Dermis microvascular lymphatic vessel endothelial cell (primary cell): Measurements from ENCODE around the gene NOC4L. TPM values are rescaled to one million over a fixed set of nuclear protein-coding genes. Genes with fewer than 3 reads are reported as not detected.
"Not testable (repeated sequence)": the region's sequence is repeated elsewhere in the genome, so short reads cannot be mapped to it uniquely, and the experiment has no call there.

Experiments
- DNase-seq, 2 donors: peaks; one replicate each; pipeline versions ENCODE4 v3.0.0 to v3.0.0-alpha.2; 2010; ENCODE audit warnings: low read depth in 2 of 2
- total RNA-seq: library from RNA; depleted of rRNA; stranded (reverse); fragments of >200 nt; gene quantifications from 2 replicates; pipeline ENCODE4 v1.2.1, GENCODE V29; 2014

Gene NOC4L
- total RNA-seq, 1 donor from 2014 or later = 12.3 TPM

DNA sequence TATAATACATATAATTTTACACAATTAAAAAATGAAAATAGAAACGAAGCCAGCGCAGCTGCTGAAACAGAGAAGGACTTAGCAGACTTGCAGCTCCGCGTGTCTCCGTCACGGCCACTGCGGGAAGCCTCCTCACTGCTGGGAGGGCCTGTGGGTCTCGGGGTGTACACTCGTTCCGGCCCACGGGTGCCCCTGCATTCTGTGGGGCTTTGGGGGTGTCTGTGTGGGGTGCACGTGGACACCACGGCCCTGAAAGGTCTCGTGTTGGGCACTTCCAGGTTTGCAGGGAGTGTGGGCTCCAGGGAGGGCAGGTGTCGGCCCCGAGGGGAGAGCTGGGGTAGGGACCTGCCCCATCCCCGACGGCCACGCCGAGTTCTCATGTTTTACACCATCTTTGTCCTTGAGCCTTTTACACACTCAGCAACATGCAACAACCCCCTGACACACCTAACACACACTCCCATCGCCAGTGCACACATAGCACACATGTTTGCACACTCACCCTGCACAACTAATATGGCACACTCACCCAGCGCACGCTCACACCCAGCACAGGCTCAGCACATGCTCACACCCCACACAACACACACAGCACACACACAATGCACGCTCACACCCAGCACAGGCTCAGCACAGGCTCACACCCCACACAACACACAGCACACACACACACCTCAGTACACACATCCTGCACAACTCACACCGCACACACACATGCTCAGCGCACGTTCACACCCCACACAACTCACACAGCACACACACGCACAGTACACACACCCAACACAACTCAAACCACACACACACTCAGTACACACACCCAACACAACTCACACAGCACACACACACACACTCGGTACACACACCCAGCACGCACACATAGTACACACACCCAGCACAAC lies 36.6 kb downstream of the NOC4L start:
- DNase-seq = no peak

DNA sequence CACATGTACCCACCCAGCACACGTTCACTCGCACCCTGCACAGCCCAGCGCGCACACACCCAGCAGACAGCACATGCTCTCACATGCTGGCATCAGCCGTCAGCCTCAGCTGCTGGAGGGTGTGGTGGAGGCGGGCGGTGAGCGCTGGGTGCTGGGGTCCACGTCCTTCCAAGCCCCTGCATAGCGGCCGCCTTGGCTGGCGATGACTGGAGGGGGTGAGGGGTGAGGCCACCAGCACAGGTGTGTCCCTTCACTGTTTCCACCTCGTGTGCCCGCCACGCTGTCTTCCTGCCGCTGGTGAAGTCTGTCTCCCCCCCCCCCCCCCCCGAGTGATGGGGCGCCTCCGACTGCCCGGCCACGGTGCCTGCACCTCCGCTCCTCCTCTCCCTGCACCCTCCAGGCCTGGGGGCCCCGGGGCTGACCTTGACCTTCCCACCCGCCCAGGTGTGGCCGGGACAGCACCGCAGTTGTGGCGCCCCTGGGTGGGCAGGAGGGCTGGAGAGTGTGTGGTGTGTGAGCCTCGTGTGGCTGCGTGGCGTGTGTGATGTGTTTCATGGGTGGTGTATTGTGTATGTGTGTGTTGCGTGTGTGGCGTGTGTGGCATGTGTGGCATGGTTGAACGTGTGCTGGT lies 37.4 kb downstream of the NOC4L start:
- DNase-seq = no peak

DNA sequence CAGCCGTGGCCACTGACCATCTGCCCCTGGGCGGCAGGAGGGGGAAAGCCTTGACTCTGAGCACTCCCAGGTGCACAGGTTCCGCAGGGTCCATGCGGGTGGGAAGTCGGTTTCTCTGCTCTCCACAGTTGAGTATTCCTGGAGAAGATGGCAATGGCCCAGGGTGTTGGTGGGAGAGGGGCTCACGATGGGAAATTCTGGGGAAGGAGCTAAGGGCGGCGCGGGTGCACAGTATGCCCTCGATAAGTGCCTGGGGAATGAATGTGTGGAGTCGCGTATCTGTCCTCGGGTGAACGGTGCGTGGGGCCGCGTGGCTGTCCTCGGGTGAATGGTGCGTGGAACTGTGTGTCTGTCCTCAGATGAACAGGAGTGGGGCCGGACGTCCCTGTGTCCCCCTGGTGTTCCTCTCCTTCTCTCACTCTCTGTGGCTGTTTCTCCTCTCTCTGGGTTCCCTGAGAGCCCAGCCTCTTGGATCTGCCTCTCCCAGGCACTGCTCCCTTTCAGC lies 38.0 kb downstream of the NOC4L start:
- no peak for DNase-seq

GRCh38 chr12:132182711-132183365 lies 38.6 kb downstream of the NOC4L start:
- DNase-seq = no peak

- no peak for DNase-seq
These were observed 41.4 kb downstream of the NOC4L start for GRCh38 chr12:132185705-132186104.

DNA sequence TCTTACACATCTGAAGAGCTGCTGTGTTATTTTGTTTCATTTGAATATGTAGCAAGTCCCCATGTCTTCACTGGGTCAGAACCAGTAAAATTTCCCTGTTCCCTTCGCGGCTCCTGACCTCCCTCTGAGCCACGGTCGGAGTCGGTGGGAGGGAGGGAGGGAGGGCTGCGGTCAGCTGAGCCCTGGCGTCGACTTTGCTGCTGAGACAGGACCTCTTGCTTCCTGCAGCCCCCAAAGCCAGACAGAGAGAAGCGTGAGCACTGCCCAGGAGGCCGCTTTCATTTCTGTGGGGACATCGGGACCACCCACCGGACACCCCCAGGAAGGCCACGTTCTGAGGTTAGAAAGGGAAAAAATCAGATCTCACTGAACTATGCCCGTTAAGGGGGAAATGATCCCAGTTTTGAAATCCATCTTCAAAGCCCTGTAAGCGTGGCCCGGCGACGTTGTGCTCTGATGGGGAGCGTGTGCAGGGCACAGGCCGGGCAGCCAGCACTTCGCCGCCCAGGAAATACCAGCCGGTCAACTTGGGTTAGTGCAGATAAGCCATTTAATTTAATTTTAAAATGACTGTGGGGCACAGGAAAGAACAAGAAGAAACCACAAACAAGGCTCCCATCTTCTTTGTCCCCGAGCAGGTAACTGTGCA lies 42.1 kb downstream of the NOC4L start:
- no peak for DNase-seq

DNA sequence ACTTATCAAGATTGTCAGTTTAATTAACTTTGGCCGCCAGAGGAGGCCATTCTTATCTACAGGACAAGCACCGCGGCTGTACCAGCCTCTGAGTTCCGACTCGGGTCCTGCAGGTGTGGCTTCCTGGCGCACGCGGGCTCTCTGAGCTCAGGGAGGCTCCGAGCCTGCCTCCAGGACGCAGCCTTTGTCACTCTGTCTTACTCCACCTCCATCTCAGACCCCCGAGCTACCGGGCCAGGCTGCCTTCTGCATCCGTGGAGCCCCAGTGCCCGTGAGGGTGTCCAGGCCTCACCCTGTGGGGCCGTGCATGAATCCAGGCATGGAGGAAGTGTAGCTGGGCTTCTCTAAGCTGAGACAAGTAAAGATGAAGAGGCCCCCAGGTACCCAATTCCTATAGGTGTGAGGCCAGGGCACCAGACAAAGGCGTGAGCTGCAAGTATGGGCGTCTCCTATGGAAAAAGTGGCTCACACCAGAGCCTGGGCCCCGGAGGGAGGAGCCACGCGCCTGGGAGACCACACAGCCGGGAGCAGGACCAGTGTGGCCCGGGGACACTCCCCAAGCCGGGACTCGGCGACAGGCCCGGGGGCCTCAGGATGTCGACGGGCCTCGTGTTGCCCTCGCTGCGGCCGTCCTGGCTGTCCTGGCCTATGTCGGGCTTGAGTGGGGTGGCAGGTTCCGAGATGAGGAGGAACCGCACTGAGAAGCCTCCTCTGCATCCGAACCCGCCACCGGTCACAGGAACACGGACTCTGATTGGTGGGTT lies 42.8 kb downstream of the NOC4L start:
- DNase-seq = no peak

DNA sequence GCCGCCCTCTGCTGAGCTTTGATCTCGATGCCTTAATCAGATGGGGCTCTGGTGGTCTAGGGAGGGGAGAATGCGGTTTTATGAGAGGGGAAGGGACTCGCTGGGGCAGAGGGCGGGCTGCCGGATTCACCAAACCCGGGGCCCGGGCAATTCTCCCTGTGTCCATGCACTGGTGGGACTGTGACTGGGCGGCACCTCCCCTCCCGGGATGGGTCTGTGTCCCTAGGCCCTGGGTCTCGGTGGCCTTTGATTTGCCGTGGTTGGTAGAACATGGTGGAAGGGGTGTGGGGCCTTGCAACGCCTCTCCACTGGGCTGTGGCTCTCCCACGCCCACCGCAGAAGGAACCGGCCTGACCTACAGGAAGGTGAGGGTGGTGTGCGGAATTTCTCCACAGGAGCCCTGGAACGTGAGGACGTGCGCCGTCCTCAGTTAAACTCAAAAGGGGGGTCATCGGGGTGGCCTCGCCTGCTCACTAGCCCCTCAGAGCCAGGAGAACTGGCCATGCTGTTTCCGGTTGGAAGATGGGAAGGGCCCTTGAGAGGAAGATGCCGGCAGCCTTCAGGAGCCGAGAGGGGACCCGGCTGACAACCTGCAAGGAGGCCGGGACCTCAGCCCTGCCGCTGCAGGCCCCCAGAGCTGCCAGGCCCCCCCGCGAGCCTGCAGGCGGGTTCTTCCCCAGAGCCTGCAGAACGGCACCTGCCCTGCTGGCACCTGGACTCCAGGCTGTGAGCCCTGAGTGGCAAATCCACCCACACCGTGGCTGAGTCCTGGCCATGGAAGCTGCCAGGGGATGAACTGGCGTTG lies 43.6 kb downstream of the NOC4L start:
- no peak for DNase-seq

- no peak for DNase-seq
These were observed 44.2 kb downstream of the NOC4L start for GRCh38 chr12:132188451-132188901.

- DNase-seq = no peak
These were observed 44.7 kb downstream of the NOC4L start for GRCh38 chr12:132188916-132189325.

DNA sequence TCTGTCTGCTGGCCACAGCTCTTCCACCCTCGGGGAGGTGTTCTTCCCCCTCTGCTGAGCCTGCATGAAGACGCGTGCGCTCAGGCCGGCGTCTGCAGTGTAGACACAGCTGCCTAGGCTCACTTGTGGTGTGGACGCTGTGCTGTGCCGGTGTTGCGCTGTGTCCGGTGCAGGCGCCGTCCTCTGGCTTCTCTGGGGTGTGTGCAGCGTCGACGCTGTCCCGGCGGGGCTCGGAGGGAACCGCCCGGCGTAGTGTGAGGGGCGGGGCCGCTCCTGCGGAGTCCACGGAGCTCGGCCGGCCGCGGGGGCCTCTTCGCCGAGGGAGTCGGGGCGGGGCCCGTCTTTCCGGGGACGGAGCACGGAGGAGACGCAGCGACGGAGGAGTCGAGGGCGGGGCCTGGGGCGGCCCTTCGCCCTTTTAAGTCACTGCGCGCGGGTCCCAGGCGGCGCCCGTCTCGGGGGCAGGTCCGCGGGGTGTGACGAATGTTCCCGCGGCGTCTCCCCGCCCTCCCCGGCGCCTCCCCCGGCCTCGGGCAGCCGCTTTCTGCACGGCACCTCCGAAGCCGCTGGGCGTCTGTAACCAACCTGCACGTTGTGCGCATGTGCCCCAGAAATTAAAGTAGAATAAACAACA lies 45.2 kb downstream of the NOC4L start:
- DNase-seq = peak; percentile 10 to 59

GRCh38 chr12:132190012-132190755 lies 45.9 kb downstream of the NOC4L start:
- no peak for DNase-seq

DNA sequence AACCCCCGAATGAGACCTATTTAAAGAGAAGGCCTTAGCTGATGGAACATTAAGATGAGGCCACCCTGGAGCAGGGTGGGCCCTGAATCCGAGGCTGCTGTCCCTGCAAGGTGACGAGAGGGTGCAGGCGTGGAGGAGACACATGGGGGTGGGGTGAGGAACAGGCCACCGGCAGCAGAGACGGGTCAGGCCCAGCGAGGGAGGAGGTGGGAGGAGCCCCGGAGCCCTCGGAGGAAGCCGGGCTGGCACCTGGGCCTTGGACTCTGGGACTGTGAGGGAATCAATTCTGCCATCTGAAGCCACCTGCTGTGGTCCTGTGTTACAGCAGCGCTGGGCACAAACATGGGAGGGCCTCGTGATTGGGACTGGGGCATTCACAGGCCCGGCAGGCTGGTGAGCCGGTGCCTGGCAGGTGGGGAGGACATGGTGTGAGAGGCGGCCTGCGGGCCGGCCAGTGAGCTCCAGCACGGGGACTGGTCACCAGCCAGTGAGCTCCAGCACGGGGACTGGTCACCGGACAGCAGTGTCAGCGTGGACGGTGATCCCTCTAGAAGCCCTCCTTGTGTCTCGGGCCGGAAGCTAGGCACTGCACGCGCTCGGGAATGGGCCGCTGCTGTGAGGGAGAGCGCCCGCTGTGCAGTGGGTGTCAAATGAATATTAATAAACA lies 46.7 kb downstream of the NOC4L start:
- DNase-seq = no peak

GRCh38 chr12:132191715-132192553 lies 47.7 kb downstream of the NOC4L start:
- DNase-seq = no peak

DNA sequence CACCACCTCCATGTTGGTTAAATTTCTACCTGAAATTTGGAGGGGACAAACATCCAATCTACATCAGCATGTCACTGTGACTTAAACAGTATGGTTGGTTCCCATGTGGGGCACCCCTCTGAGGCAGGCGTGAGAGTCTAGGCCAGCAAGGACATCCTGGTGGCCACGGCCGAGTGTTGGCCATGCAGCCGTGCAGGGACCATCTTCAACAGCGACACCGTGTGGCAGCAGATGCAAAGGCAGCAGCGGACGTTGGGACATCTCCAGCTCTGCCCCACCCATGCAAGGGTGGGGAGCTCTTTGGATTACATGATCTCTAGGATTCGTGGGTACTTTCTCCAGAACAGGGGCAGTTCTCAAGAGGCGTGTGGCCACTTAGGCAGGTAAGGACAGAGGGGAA lies 49.8 kb downstream of the NOC4L start:
- DNase-seq = no peak

DNA sequence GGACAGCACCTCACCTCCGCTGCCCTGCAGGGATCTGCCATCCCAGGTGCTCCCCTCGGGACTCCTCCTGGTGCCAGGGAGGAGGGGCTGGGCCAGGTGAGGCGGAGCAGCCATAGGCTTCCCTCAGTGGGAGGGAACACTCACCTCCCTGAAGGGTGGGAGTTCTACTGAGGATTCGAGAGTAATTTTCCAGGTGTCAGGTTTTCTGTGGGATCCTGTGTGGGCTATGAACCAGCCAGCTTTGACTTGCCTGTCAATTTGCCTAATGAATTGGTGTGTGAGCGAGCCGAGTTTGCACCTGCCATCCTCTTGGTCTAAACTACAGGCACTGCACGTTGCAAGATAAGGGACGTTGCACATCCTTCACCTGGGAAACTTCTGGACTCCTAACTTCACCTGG lies 50.3 kb downstream of the NOC4L start:
- DNase-seq = no peak

DNA sequence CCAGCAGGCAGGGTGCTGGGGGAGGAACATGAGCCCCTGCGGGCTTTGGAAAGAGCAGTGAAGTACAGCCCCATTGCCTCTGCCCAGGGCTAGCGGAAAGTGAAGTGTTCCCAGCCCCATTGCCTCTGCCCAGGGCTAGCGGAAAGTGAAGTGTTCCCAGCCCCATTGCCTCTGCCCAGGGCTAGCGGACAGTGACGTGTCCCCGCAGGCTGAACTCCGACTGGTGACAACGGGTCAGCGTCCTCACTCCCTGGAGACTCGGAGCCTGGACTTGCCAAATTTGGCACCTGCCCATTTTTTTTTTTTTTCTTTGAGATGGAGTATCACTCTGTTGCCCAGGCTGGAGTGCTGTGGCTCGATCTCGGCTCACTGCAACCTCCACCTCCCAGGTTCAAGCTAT lies 51.0 kb downstream of the NOC4L start:
- DNase-seq = not testable (repeated sequence)
